Hepatocyte (in vitro differentiated cells): Measurements from ENCODE around the gene SMIM31.

Source experiments
- CTCF ChIP-seq: fragments of 200-600 bp; sonication (generic); IDR thresholded peaks from 2 replicates; pipeline ENCODE4 v1.5.1; 2016; ENCODE audit warnings: antibody characterized with exemption, mild to moderate bottlenecking; ENCODE audit not compliant: poor library complexity
- EZH2 ChIP-seq: fragments of 200-600 bp; sonication (generic); IDR thresholded peaks from 2 replicates; pipeline ENCODE4 v1.6.1; 2016; ENCODE audit warnings: antibody characterized with exemption, mild to moderate bottlenecking, borderline replicate concordance
- EZH2phosphoT487 ChIP-seq: fragments of 200-600 bp; sonication (generic); IDR thresholded peaks from one replicate; pipeline ENCODE4 v1.6.1; 2018; ENCODE audit warnings: antibody characterized with exemption, mild to moderate bottlenecking, low read depth, moderate library complexity; ENCODE audit not compliant: unreplicated experiment, severe bottlenecking

GRCh38 chr4:164803702-164804101 lies 49.8 kb downstream of the SMIM31 start:
- TF ChIP-seq CTCF (no peak), EZH2 (no peak), EZH2phosphoT487 (no peak)
